ENCODE measurements around the gene EXPH5. TPM values are rescaled to one million over a fixed set of nuclear protein-coding genes. Genes with fewer than 3 reads are reported as not detected.

The EXPH5 gene
- total and polyA plus RNA-seq, 2 donors (not counting 1 experiment from before 2014, with no cell fraction given) = 0.12 to 0.37 TPM

GRCh38 chr11:108601150-108601549, 7.6 kb upstream of the EXPH5 start:
- Histone ChIP-seq H3K36me3 (replicated peaks in 1 of 2; ENCODE audit: control extremely low read depth in 1 of 2, control insufficient read depth in 1 of 2, extremely low read depth in 1 of 2, insufficient read depth in 2 of 2, low read length in 1 of 2) (no peaks in the 10 kb centered on the region), H3K79me2 (ENCODE audit: control insufficient read depth, insufficient read depth, low read length) (no peaks in the 10 kb centered on the region), H2AFZ (ENCODE audit: insufficient read depth, low read depth, low read length, poor library complexity, severe bottlenecking) (no peak overlapping the region), H3K27ac (ENCODE audit: low read length in 2 of 2) (no peak overlapping the region), H3K4me2 (replicated peaks; ENCODE audit: low read depth, low read length, poor library complexity, severe bottlenecking) (no peak overlapping the region), H3K4me3 (ENCODE audit: control extremely low read depth in 1 of 5, extremely low read depth in 1 of 5, insufficient read depth in 1 of 5, low read depth in 2 of 5, low read length in 4 of 5) (no peak overlapping the region), H3K27me3 (replicated peaks in 1 of 4; ENCODE audit: control extremely low read depth in 1 of 4, control insufficient read depth in 3 of 4, insufficient read depth in 4 of 4, low read length in 3 of 4) (peaks cover 0 to 8% (median 2%) of the 10 kb centered on the region in 4 experiments), H3K9me3 (ENCODE audit: control extremely low read depth in 1 of 3, control insufficient read depth in 2 of 3, insufficient read depth in 1 of 3, low read length in 2 of 3) (peaks cover 0 to 3% (median 0%) of the 10 kb centered on the region in 3 donors), H3K9ac (ENCODE audit: low read length) (no peak overlapping the region), H3K4me1 (ENCODE audit: control insufficient read depth in 2 of 2, insufficient read depth in 2 of 2, low read length in 2 of 2) (no peaks in the 10 kb centered on the region), H4K20me1 (ENCODE audit: control insufficient read depth, insufficient read depth, low read length, poor library complexity, severe bottlenecking) (no peaks in the 10 kb centered on the region)
- TF ChIP-seq, protein P1, sequence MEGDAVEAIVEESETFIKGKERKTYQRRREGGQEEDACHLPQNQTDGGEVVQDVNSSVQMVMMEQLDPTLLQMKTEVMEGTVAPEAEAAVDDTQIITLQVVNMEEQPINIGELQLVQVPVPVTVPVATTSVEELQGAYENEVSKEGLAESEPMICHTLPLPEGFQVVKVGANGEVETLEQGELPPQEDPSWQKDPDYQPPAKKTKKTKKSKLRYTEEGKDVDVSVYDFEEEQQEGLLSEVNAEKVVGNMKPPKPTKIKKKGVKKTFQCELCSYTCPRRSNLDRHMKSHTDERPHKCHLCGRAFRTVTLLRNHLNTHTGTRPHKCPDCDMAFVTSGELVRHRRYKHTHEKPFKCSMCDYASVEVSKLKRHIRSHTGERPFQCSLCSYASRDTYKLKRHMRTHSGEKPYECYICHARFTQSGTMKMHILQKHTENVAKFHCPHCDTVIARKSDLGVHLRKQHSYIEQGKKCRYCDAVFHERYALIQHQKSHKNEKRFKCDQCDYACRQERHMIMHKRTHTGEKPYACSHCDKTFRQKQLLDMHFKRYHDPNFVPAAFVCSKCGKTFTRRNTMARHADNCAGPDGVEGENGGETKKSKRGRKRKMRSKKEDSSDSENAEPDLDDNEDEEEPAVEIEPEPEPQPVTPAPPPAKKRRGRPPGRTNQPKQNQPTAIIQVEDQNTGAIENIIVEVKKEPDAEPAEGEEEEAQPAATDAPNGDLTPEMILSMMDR (IDR thresholded peaks at IDR 0.05) = no peak
- TF ChIP-seq EZH2 (IDR thresholded peaks at IDR 0.05; ENCODE audit: borderline replicate concordance, insufficient read depth, low read depth, low read length, poor library complexity, severe bottlenecking) = no peak
- WGBS (ENCODE audit: insufficient coverage) = no CpG with 5 or more reads among the region's 1 CpG
- Mint-ChIP-seq H3K27ac (no peak overlapping the region), H3K4me3 (no peak overlapping the region), H3K9me3 (ENCODE audit: insufficient read depth) (no peaks in the 10 kb centered on the region), H3K27me3 (peaks cover 34% of the 10 kb centered on the region), H3K4me1 (no peaks in the 10 kb centered on the region)
- POLR2A ChIA-PET = no interaction called here
- DNase-seq (no peak), ATAC-seq (ENCODE audit: low read depth) (no peak)
- intact Hi-C loops (cut with micrococcal nuclease) = no loop called here
- CTCF ChIA-PET = no interaction called here

DNA sequence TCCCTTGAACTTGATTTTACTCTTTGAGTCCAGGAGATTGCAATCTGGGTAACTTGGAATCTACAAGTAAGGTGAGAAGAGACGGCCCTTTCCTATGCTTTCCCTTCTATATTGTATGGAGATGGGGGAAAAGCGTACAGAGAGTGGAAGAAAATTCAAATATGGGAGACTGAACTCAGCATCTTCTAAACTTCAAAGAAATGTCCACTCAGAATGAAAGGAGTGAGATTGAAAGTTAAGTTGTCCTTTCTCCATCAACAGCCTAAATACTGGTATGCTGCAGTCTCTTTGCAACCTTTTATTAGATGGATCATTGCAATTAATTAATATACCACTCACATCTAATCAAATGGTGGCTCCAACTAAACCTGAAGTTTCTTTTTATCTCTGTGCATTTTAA, 6.4 kb upstream of the EXPH5 start:
- ChIA-PET CTCF (no interaction called here), POLR2A (no interaction called here)
- no peak for ATAC-seq (ENCODE audit: low read depth)
- Histone ChIP-seq H3K9me3 (ENCODE audit: control extremely low read depth in 1 of 3, control insufficient read depth in 2 of 3, insufficient read depth in 1 of 3, low read length in 2 of 3) (peaks cover 0 to 3% (median 0%) of the 10 kb centered on the region in 3 donors), H3K4me2 (replicated peaks; ENCODE audit: low read depth, low read length, poor library complexity, severe bottlenecking) (no peak overlapping the region), H3K4me1 (ENCODE audit: control insufficient read depth in 2 of 2, insufficient read depth in 2 of 2, low read length in 2 of 2) (no peaks in the 10 kb centered on the region), H3K9ac (ENCODE audit: low read length) (no peak overlapping the region), H3K79me2 (ENCODE audit: control insufficient read depth, insufficient read depth, low read length) (no peaks in the 10 kb centered on the region), H3K27ac (ENCODE audit: low read length in 2 of 2) (no peak overlapping the region), H4K20me1 (ENCODE audit: control insufficient read depth, insufficient read depth, low read length, poor library complexity, severe bottlenecking) (no peaks in the 10 kb centered on the region), H3K4me3 (ENCODE audit: control extremely low read depth in 1 of 5, extremely low read depth in 1 of 5, insufficient read depth in 1 of 5, low read depth in 2 of 5, low read length in 4 of 5) (no peak overlapping the region), H3K36me3 (replicated peaks in 1 of 2; ENCODE audit: control extremely low read depth in 1 of 2, control insufficient read depth in 1 of 2, extremely low read depth in 1 of 2, insufficient read depth in 2 of 2, low read length in 1 of 2) (no peaks in the 10 kb centered on the region), H3K27me3 (replicated peaks in 1 of 4; ENCODE audit: control extremely low read depth in 1 of 4, control insufficient read depth in 3 of 4, insufficient read depth in 4 of 4, low read length in 3 of 4) (peaks cover 0 to 13% (median 9%) of the 10 kb centered on the region in 4 experiments), H2AFZ (ENCODE audit: insufficient read depth, low read depth, low read length, poor library complexity, severe bottlenecking) (no peak overlapping the region)
- Mint-ChIP-seq H3K27ac (no peak overlapping the region), H3K4me3 (no peak overlapping the region), H3K4me1 (no peaks in the 10 kb centered on the region), H3K9me3 (ENCODE audit: insufficient read depth) (no peaks in the 10 kb centered on the region), H3K27me3 (peaks cover 40% of the 10 kb centered on the region)
- no CpG with 5 or more reads among the region's 2 CpGs for WGBS (ENCODE audit: insufficient coverage)
- intact Hi-C loops (cut with micrococcal nuclease) = loop anchor here (10.0 kb wide), 1 partner anchor 135 kb away; the partner anchor contains the start of gene C11orf65
- no peak for DNase-seq
- no peak for TF ChIP-seq EZH2 (IDR thresholded peaks at IDR 0.05; ENCODE audit: borderline replicate concordance, insufficient read depth, low read depth, low read length, poor library complexity, severe bottlenecking)
- TF ChIP-seq, protein P1 (IDR thresholded peaks at IDR 0.05) = no peak
